HG03066 (cell line): Measurements from ENCODE around the gene ITPKB.

Experiments
- ATAC-seq: cut with Tn5 transposase; IDR thresholded peaks from one replicate; pipeline ENCODE4 v1.9.1; 2021; ENCODE audit warnings: low read depth; ENCODE audit not compliant: unreplicated experiment

ITPKB gene

GRCh38 chr1:226688056-226688748 is 50.9 kb downstream of the ITPKB start:
- ATAC-seq, result no peak

DNA sequence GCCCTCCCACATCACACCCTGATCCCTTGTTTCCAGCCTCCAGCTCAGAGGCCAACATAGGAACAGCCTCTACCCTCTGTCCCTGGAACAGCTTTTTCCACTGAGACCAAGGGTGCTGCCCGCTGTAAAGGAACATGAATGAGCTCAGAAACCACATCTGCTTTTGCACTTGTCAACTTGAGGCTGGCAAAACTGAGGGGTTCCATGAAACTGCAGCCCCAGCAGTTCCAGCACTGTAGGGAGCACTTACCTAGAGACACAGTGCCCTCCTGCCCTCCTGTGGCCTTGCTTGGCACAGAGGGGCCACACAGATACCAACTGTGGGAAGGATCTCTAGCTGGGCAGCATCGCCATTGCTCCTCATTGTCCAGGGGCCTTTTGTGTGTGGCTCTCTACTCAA is 51.7 kb downstream of the ITPKB start:
- ATAC-seq, result no peak

DNA sequence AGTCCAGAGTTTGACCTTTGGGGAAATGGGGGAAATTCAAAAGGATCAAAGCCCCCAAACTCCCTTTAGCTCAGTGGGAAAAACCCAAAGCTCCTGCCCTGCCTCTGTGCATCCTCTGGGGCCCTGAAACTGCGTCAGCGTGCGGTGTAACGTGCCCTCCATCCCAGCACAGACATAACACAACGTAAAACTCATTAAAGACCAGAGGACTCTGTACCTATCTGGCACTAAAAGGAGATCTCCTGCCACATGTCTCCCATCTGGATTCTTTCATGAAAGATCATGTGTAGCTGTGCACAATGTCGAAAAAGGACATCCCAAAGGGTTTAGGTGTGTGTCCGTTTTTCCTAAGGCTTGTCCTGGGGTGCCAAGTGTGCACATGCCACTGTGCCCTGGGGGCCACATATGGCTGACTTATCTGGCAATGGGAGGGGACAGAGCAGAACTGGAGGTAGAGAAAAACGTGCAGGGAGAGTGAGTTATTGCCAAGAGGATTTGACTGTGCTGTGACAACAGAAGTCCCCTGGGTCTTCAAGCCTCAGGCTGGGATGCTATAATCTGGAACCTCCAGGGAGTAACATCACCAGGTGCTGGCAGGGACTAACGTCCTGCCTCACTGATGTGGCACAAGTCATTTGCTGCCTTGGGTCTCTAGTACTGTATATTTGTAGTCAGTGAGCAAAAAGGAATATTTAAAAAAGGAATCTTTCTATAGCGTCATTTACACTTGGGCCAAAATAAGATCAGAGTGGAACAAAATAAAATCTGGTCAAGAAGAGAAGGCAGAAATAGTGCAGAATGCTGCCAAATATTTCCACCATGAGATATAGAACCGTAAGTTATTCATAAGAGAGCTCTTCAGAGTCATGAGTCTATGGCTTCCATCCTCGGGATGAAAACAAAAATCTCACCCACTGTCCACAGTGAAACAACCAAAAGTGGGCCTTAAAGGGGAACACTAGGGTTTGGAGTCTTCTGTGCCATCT is 52.3 kb downstream of the ITPKB start:
- no peak for ATAC-seq

DNA sequence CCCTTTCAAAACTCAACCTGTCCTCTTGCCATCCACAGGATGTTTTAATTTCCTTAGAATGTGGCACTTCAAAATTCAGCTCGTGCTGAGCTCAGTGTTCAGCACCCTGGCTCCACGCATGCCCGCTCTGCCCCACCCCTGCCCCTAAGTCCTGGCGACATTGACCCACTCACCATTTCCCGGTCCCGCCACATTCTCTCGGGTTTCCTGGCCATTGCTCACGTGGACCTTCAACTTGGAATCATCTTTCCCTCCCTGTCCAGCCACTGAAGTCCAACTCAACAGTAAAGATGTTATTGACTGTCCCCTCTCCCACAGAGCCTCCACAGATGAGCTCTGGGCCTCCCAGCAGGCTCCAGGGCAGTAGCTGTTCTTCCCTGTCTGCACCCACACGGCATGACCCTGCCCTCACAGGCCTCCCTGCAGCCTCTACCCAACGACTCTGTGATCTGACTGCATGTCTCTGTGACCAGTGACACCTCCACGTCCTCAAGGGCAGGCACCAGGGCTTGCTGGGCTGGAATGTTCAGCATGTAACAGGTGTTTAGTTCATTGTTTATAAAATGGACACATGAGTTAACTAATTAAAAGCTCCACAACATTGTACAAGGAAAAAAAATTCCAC is 53.8 kb downstream of the ITPKB start:
- ATAC-seq, result no peak

- ATAC-seq, result no peak
These were observed 55.1 kb downstream of the ITPKB start for GRCh38 chr1:226684026-226684425.

DNA sequence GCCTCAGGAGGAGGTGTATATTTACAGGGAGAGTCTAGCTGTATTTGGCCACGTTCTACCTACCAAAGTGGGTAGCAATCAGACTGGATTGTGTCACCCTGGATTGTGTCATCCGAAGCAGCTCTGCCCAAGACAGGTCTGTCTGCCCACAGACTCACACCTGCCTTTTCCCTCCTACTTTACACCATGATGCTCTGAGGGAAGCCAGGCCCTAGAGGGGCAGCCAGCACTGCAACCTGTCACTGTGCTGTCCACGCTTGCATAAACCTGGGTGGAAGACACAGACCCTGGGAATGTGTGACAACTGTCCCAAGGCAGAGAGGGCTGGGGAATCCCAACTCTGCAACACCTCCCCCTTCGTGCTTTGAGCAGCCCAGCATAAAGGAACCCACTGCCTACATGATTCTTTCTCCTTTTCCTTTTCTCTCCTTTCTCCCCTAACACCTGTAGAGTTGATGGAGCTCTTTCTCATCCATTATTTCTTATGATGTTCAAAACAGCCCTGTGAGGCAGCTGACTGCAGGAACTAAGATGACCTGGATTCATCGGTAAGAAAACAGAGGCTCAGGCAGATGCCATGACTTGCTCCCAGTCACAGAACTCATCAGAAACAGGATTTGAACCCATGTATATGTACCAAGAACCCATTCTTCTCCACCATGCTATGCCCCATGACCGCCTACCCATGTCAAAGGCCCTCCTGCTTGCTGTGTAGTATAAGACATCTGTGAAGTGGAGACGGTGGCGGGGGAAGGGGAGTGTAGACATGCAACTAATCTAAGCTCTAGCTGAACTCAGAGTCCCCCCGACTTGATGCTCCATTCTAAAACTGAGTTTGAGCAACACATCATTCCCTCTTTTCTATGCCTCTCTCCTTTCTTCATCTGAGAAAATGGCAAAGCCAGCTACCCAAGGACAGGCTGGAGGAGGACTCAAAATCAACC is 55.9 kb downstream of the ITPKB start:
- ATAC-seq, result no peak

DNA sequence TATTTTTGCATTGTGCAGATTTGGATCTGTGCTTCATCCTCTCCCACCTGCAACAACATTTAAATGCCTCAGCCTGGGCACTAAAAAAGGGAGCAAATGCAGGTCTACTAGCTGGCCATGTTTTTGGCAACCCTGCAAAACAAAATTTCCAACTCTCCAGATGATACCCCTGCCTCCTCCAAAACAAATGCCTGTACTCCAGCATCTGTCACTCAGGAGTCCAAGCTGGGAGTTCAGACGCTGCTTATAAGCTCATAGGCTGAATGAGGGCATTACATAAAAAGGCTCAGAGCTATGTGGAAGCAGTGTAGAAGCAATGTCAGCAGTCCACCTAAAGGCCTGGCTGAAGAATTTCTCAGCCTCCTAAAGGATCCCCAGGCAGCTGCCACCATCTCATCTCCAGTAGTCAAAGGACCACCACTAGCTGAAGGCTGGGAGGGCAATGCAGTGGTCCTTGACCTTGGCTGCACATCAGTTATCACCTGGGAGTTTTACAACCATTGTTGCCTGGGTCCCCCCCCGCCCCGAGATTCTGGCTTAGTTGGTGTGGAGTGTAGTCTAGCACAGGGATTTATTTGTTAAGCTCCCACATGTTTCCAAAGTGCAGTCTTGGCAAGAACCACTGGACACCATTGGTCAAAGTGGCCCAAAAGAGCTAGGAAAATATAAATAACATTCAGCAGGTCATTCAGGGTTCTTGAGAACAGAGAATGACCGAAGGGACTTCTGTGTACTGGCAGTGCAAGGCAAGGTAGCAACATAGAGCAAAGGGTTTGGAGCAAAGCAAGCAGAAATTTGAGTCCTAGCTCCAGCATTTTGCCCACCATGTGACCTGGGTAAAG is 57.2 kb downstream of the ITPKB start:
- ATAC-seq, result no peak

DNA sequence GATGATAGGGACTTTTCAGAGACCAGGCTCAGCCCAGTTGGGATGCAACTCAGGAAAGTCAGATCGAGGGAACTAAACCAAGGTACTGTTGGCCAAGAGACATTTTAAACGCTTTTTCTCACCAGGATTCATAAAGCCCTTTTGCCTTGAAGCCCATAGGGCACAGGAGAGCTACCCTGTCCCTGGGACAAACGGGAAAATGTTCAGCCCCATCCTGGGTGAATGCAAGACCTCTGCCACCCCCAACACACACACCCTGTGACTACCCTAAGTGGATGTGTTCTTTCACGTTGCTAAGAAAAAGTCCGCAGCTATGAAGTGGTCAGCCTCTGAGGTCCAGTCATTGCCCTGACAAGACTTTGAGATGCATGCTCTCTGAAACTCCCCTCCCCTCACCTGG is 58.4 kb downstream of the ITPKB start:
- ATAC-seq, result no peak

DNA sequence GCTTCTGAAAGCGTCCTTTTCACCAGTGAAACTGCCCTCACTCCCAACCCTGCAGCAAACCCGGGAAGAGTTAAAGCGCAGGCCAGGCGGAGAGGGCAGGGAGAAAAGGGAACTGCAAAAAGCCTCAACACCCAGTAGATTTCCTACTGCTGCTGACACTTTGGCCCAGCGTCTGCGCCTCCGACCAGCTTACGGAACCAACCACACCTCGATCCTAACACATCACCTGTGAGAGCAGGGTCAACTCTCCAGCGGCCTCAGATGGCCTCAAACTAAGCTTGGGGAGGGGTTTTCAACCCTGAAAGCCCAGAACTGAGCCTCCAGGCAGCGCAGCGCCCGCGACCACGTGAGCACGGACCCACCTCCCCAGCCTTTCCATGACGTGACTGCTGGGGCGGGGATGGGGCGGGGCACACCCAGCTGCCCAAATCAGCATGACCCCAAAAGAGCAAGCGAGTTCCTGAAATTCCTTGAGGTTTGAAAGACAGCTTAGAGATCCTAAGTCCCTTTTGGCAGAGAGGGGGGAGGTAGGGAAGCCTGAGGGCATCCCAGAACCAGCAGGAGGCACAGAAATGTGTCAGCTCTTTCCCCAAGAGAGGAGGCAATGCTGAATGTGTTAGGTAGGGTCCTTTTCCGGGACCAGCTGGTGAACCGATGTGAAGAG is 59.1 kb downstream of the ITPKB start:
- ATAC-seq, result peak; percentile 53

- ATAC-seq, result no peak
These were observed 59.8 kb downstream of the ITPKB start for GRCh38 chr1:226679262-226679661.

GRCh38 chr1:226678701-226679100 is 60.4 kb downstream of the ITPKB start:
- ATAC-seq, result no peak

DNA sequence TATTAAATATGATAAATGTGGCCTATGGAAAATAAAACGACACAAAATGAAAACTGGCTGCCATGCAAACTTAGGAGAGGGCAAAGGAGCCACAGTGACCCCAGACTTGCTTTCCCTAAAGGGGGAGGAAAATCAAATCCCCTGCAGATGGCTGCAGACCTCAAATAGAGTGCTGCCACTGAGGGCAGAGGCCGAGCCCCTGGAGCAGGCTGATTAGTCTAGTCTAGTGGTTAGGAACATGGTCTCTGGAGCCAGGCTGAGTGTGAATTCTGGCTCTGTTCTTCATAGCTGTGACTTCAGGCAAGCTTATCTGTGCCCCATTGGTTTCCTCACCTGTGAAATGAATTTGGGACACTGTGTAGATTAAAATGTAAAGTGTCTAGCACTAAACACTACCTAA is 60.8 kb downstream of the ITPKB start:
- ATAC-seq, result no peak

DNA sequence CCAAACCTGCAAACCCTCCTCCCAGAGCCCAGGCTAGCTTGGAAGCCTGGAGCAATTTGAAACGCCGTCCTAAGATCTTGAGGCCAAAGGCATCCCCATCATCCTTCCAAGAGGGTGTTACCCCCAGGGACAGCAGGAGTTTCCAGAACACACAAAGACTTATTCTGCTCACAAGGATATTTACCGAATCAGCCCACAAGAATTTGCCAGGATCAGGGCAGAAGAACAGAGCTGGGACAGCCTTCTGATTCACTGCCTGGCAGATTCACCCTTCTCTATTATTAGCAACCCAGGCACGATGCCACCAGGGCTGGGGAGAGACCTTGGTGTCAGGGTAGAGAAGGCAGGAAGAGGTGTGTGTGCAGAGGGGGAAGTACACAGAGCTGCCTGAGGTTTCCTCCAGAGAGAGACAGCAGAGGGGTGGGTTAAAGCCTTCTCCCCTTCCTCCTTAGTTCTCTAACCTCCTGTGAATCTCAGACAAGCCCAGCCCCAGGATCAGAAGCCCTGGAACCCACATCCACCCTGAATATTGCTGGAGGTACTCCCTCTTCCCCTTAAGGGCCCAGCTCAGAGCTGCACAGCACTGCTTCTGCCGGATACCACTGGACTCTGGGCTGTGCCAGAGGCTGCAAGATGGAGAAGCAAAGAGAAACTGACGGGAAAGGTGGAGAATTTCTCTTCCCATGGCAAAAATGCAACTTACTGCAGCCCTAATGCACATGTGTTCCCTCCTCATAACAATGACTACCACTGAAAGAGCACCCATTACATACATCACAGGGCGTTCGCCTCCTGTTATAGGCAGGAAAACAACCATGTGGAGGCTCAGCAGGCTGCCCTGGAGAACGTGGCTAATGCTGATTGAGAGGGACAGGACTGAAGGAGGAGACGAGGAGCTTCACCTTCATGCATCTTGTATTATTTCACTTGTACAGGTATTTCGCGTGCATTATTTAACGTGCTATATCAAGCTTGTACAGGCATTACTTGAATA is 61.8 kb downstream of the ITPKB start:
- peak; percentile 36 for ATAC-seq

GRCh38 chr1:226676381-226676780 is 62.7 kb downstream of the ITPKB start:
- no peak for ATAC-seq

DNA sequence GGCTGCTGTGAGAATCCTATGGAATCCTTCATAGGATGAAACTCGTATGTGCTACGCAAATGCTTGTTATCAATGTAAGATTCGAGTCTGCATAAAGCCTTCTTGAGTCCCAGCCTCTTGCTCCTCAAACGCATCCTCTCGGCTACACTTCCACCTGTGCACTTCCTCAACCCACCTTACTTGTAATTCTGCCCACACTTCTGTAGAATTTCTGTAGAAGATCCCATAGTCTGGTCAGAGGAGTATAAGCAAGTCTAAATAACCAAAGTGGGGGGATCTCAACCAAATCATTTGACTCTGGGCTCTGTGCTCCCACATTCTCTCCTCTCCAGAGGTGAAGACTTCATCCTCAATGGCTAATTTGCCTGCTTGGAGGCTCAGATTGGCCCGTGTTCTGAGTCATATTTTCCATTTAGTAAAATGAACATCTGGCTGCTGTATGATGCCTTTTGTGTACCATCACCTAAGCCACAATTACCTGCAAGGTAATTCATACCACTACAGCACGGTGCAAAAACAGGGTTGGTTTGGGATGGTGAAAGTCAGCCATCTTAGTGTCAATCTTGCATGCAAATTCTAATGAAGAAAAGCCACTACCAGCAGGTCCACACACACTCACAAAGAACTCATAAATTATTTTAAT is 63.2 kb downstream of the ITPKB start:
- ATAC-seq, result no peak

DNA sequence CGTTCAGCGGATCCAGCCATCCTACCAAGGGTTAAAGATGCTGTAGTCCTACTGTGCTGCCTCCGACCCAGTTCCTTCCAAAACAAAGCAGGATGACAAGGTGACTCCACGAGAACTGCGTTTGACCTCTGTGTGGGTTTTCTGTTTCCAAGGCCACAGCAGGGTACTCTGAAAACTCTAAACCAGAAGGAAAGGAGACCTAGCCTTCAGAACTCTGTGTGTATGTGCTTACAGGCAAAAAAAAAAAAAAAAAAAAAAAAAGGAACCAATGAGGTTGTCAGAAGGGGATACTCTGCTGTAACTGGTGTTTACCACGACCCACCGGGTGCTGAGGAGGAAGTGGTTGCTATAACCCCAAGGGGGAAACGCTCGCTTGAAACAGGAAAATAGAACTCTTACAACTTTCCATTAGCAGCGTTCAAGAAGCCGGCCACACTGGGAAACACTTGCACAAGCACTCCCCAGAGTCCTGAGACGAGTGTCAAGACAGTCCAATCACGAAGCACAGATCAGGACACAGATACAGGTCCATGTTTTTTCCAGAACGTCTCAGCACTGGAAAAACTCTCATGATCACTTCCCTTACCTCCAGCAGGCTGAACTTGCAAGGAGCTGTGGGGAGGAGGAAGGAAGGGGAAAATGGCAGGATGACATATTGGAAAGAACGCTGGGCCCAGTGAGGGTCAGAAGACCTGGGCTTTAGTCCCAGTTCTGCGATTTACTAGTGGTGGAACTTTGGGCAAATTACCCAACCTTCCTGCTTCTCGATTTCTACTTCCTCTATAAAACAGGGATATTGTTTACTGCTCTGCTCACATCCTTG is 64.0 kb downstream of the ITPKB start:
- peak; percentile 66 for ATAC-seq
